ENCODE data around the gene FAM90A1. TPM values are rescaled to one million over a fixed set of nuclear protein-coding genes. Genes with fewer than 3 reads are reported as not detected.

Gene FAM90A1, protein sequence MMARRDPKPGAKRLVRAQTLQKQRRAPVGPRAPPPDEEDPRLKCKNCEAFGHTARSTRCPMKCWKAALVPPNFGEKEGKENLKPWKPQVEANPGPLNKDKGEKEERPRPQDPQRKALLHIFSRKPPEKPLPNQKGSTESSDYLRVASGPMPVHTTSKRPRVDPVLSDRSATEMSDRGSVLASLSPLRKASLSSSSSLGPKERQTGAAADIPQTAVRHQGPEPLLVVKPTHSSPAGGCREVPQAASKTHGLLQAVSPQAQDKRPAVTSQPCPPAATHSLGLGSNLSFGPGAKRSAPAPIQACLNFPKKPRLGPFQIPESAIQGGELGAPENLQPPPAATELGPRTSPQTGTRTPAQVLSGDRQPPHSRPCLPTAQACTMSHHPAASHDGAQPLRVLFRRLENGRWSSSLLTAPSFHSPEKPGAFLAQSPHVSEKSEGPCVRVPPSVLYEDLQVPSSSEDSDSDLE
- 0.08 to 0.13 TPM (median 0.11 TPM) in 5 replicates for total RNA-seq (2022; extraction: Qiagen RNA extraction)

DNA sequence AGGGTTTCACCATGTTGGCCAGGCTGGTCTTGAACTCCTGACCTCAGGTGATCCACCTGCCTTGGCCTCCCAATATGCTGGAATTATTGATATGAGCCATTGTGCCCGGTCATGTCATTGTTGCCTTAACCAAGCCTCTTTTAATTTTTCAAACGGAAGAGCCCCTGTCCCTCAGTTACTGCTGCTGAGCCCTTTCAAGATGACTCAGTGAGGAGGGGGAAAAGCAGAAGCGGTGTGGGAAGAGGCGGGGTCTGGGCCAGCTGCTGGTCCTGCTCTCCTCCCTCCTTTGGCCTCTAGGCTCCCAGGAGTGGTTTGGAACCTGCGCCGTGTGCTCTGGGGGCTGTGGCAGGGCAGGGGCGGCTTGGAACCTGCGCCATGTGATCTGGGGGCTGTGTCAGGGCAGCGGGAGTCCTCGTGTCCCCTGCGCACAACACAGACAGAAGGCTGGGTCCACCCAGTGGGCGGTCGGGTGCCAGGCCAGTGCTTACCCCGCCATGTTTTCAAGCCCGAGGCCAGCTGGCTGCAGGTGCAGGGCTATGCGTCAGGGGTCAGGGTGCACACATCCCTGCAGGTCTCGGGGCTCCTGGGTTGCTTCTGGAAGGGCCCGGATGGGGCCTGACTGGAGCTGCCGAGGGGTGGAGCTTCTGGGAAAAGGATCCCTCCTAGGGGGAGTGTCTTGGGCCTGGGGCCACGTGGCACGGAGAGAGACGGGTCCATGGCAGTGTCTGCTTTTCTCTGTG, at the start of gene FAM90A1:
Gene FAM90A1 (minus strand): TSS at position 627 of the 740 bp plus-strand sequence. CDS start 2,786 bp downstream, outside the sequence.

Other genes with a start within 250 kb of the FAM90A1 start
- gene FOXJ2, start 194.9 kb downstream of the FAM90A1 start, total RNA-seq (2022; extraction: Qiagen RNA extraction), result 8.2 to 11.6 TPM (median 10.1 TPM) in 5 replicates
- gene C3AR1, start 161.3 kb downstream of the FAM90A1 start, total RNA-seq (2022; extraction: Qiagen RNA extraction), result not detected in 5 replicates
- 15.6 to 16.3 TPM (median 16.1 TPM) in 5 replicates for gene NECAP1, start 145.3 kb downstream of the FAM90A1 start, total RNA-seq (2022; extraction: Qiagen RNA extraction)
- gene CLEC4A, start 104.0 kb downstream of the FAM90A1 start, total RNA-seq (2022; extraction: Qiagen RNA extraction), result 0.37 TPM in 1 of 5 replicates, not detected in the others
- not detected in 5 replicates for gene ZNF705A, start 70.6 kb downstream of the FAM90A1 start, total RNA-seq (2022; extraction: Qiagen RNA extraction)
- not detected in 5 replicates for gene CLEC6A, start 228.3 kb upstream of the FAM90A1 start, total RNA-seq (2022; extraction: Qiagen RNA extraction)

All from A549 treated with dexamethasone at 1 μM for 4 hours (cell line).